ENCODE results near the gene STARD13. TPM values are rescaled to one million over a fixed set of nuclear protein-coding genes. Genes with fewer than 3 reads are reported as not detected.

The STARD13 gene
- total RNA-seq, 1 experiment from 2014 or later, result 2.1 TPM

DNA sequence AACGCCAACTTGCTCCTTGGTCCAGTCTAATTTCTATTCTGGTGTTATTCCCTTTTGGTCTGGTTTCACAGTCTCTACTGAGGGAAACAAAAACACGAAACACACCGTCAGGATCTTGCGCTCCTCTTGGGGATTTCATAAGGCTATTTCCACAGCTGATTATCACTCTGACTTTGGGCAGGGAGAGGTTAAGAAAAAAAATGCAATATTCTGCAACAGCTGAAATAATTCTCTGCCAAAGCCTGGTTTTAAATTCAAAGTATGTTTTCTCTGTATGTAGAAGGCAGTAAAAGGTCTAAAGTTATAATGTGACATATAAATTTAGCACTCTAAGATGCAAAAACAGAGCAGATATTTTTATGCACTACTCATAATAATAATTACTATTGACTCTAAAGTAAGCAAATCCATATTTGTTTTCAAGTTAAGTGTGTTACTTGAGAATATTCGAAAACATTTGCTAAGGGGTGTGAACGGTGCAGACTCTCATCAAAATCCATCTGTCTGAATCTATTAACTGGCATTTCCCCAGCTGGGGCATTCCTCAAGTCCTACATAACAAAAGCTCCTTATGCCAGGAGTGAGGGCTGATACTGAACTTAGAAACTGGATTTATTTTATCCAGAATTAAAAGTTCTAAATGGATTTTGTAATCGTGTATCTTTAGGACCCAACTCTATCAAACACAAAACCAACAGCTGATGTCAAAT lies 38.4 kb upstream of the STARD13 start:
- no peak overlapping the region for H3K56ac ChIP-seq (ENCODE audit: insufficient read length, low read depth, low read length)
- H4K91ac ChIP-seq (ENCODE audit: insufficient read length, low read depth, low read length), result no peak overlapping the region
- H4K5ac ChIP-seq (ENCODE audit: insufficient read length, low read depth, low read length), result no peak overlapping the region
- H3K27me3 Mint-ChIP-seq (ENCODE audit: low read depth), result no peaks in the 10 kb centered on the region
- H3K4me1 Mint-ChIP-seq, result peaks cover 0 to 4% of the 10 kb centered on the region in 2 experiments; a peak in 2 of 4 replicates
- no peak overlapping the region for H3K14ac ChIP-seq (ENCODE audit: insufficient read depth, low read length)
- H2BK120ac ChIP-seq (ENCODE audit: low read depth, low read length, poor library complexity, severe bottlenecking), result no peak overlapping the region
- no peaks in the 10 kb centered on the region for H3K79me2 ChIP-seq (ENCODE audit: insufficient read depth, low read length)
- H3K9ac ChIP-seq (ENCODE audit: extremely low read depth, insufficient read length, low read length), result no peak overlapping the region
- no peak overlapping the region for H3K27ac ChIP-seq (ENCODE audit: insufficient read length, low read depth, low read length)
- no peaks in the 10 kb centered on the region for H4K20me1 ChIP-seq (ENCODE audit: control insufficient read depth, insufficient read depth, insufficient read length)
- no peak overlapping the region for H3T11ph ChIP-seq (ENCODE audit: low read length)
- DNase-seq, result no peak
- no peak overlapping the region for H2AFZ ChIP-seq (ENCODE audit: low read length)
- H3K18ac ChIP-seq (ENCODE audit: insufficient read length, low read depth, low read length), result no peak overlapping the region
- no peak overlapping the region for H2BK15ac ChIP-seq (ENCODE audit: low read depth, low read length)
- H4K8ac ChIP-seq (replicated peaks; ENCODE audit: insufficient read length, low read depth, low read length), result no peak overlapping the region
- no peak overlapping the region for H3K23ac ChIP-seq (ENCODE audit: insufficient read length, low read depth, low read length)
- no peak overlapping the region for H3K4me2 ChIP-seq (ENCODE audit: insufficient read depth, insufficient read length, low read length)
- no peaks in the 10 kb centered on the region for H3K9me3 ChIP-seq (ENCODE audit: control insufficient read depth, low read depth, low read length)
- H3K27me3 ChIP-seq (ENCODE audit: insufficient read depth, low read length), result no peaks in the 10 kb centered on the region
- no peak overlapping the region for H2BK12ac ChIP-seq (ENCODE audit: insufficient read length, low read depth, low read length)
- no peak overlapping the region for H2BK5ac ChIP-seq (ENCODE audit: insufficient read length, low read length)
- no peaks in the 10 kb centered on the region for H3K9me3 Mint-ChIP-seq
- no peak overlapping the region for H3K4me3 Mint-ChIP-seq
- H3K4ac ChIP-seq (ENCODE audit: low read depth, low read length), result no peak overlapping the region
- no peaks in the 10 kb centered on the region for H3K36me3 Mint-ChIP-seq (ENCODE audit: insufficient read depth in 1 of 3, low read depth in 3 of 3)
- H3K27ac Mint-ChIP-seq, result no peak overlapping the region
- H2BK20ac ChIP-seq (ENCODE audit: low read depth, low read length, poor library complexity, severe bottlenecking), result no peak overlapping the region
- H2AK5ac ChIP-seq (ENCODE audit: insufficient read length, low read length), result no peak overlapping the region
- no peaks in the 10 kb centered on the region; the same call in 1 of the 2 replicates for H3K4me1 ChIP-seq (ENCODE audit: insufficient read depth, low read length)
- H3K79me1 ChIP-seq (ENCODE audit: insufficient read depth, low read depth, low read length, poor library complexity, severe bottlenecking), result no peaks in the 10 kb centered on the region
- TF ChIP-seq, protein P1, sequence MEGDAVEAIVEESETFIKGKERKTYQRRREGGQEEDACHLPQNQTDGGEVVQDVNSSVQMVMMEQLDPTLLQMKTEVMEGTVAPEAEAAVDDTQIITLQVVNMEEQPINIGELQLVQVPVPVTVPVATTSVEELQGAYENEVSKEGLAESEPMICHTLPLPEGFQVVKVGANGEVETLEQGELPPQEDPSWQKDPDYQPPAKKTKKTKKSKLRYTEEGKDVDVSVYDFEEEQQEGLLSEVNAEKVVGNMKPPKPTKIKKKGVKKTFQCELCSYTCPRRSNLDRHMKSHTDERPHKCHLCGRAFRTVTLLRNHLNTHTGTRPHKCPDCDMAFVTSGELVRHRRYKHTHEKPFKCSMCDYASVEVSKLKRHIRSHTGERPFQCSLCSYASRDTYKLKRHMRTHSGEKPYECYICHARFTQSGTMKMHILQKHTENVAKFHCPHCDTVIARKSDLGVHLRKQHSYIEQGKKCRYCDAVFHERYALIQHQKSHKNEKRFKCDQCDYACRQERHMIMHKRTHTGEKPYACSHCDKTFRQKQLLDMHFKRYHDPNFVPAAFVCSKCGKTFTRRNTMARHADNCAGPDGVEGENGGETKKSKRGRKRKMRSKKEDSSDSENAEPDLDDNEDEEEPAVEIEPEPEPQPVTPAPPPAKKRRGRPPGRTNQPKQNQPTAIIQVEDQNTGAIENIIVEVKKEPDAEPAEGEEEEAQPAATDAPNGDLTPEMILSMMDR (conservative IDR thresholded peaks at IDR 0.05), result no peak
- WGBS (ENCODE audit: extremely low coverage, insufficient read length, low lambda C conversion rate), result no CpG with 5 or more reads among the region's 7 CpGs
- H3K23me2 ChIP-seq (ENCODE audit: insufficient read length, low read depth, low read length, poor library complexity, severe bottlenecking), result no peaks in the 10 kb centered on the region

All from H9 (cell line).